ENCODE results near the gene TCHHL1.

TCHHL1 gene
- total RNA-seq = 0 reads per million in 3 donors

GRCh38 chr1:152089014-152089674 is at the start of gene TCHHL1:
Gene TCHHL1, minus strand, starts transcription at chr1:152089064. Its CDS starts 921 bp downstream, at chr1:152088143.
- no peaks in the 10 kb centered on the region for H3K9me3 ChIP-seq (ENCODE audit: control insufficient read depth, low read length)
- DNase-seq = no peak
- no peaks in the 10 kb centered on the region for H3K36me3 ChIP-seq (ENCODE audit: control insufficient read depth, insufficient read depth, low read length)
- H3K4me3 ChIP-seq (ENCODE audit: insufficient read depth, low read depth, low read length, poor library complexity, severe bottlenecking) = no peak within 1 kb of the TSS
- H3K27me3 ChIP-seq (replicated peaks; ENCODE audit: control insufficient read depth, insufficient read depth, low read length, poor library complexity, severe bottlenecking) = no peaks in the 10 kb centered on the region
- H3K4me1 ChIP-seq (ENCODE audit: control insufficient read depth, insufficient read depth, low read length, poor library complexity, severe bottlenecking) = no peaks in the 10 kb centered on the region
- no peak within 1 kb of the TSS for H3K27ac ChIP-seq (ENCODE audit: insufficient read depth, low read length, poor library complexity, severe bottlenecking)

- H3K4me3 ChIP-seq (ENCODE audit: insufficient read depth, low read depth, low read length, poor library complexity, severe bottlenecking) = no peak overlapping the region
- peaks cover 3% of the 10 kb centered on the region for H3K27me3 ChIP-seq (replicated peaks; ENCODE audit: control insufficient read depth, insufficient read depth, low read length, poor library complexity, severe bottlenecking)
- H3K36me3 ChIP-seq (ENCODE audit: control insufficient read depth, insufficient read depth, low read length) = no peaks in the 10 kb centered on the region
- no peak overlapping the region for H3K27ac ChIP-seq (ENCODE audit: insufficient read depth, low read length, poor library complexity, severe bottlenecking)
- no peaks in the 10 kb centered on the region for H3K4me1 ChIP-seq (ENCODE audit: control insufficient read depth, insufficient read depth, low read length, poor library complexity, severe bottlenecking)
- H3K9me3 ChIP-seq (ENCODE audit: control insufficient read depth, low read length) = no peaks in the 10 kb centered on the region
- DNase-seq = no peak
These were observed 48.4 kb upstream of the TCHHL1 start for GRCh38 chr1:152137215-152137614.

GRCh38 chr1:152130186-152130585 is 41.3 kb upstream of the TCHHL1 start:
- no peak for DNase-seq
- H3K27ac ChIP-seq (ENCODE audit: insufficient read depth, low read length, poor library complexity, severe bottlenecking) = no peak overlapping the region

GRCh38 chr1:152127673-152128072 is 38.8 kb upstream of the TCHHL1 start:
- H3K27ac ChIP-seq (ENCODE audit: insufficient read depth, low read length, poor library complexity, severe bottlenecking) = no peak overlapping the region
- DNase-seq = no peak
- peaks cover 23% of the 10 kb centered on the region for H3K27me3 ChIP-seq (replicated peaks; ENCODE audit: control insufficient read depth, insufficient read depth, low read length, poor library complexity, severe bottlenecking)
- no peaks in the 10 kb centered on the region for H3K36me3 ChIP-seq (ENCODE audit: control insufficient read depth, insufficient read depth, low read length)
- H3K4me3 ChIP-seq (ENCODE audit: insufficient read depth, low read depth, low read length, poor library complexity, severe bottlenecking) = no peak overlapping the region
- H3K9me3 ChIP-seq (ENCODE audit: control insufficient read depth, low read length) = no peaks in the 10 kb centered on the region
- H3K4me1 ChIP-seq (ENCODE audit: control insufficient read depth, insufficient read depth, low read length, poor library complexity, severe bottlenecking) = no peaks in the 10 kb centered on the region

More at GRCh38 chr1:152130186-152130585, 41.3 kb upstream of the TCHHL1 start:
- Histone ChIP-seq H3K4me1 (ENCODE audit: control insufficient read depth, insufficient read depth, low read length, poor library complexity, severe bottlenecking) (no peaks in the 10 kb centered on the region), H3K4me3 (ENCODE audit: insufficient read depth, low read depth, low read length, poor library complexity, severe bottlenecking) (no peak overlapping the region), H3K36me3 (ENCODE audit: control insufficient read depth, insufficient read depth, low read length) (no peaks in the 10 kb centered on the region), H3K9me3 (ENCODE audit: control insufficient read depth, low read length) (no peaks in the 10 kb centered on the region), H3K27me3 (replicated peaks; ENCODE audit: control insufficient read depth, insufficient read depth, low read length, poor library complexity, severe bottlenecking) (peaks cover 23% of the 10 kb centered on the region)

GRCh38 chr1:152125834-152126443 is 37.1 kb upstream of the TCHHL1 start:
- Histone ChIP-seq H3K27ac (ENCODE audit: insufficient read depth, low read length, poor library complexity, severe bottlenecking) (no peak overlapping the region), H3K27me3 (replicated peaks; ENCODE audit: control insufficient read depth, insufficient read depth, low read length, poor library complexity, severe bottlenecking) (peaks cover 18% of the 10 kb centered on the region), H3K4me1 (ENCODE audit: control insufficient read depth, insufficient read depth, low read length, poor library complexity, severe bottlenecking) (no peaks in the 10 kb centered on the region), H3K4me3 (ENCODE audit: insufficient read depth, low read depth, low read length, poor library complexity, severe bottlenecking) (no peak overlapping the region), H3K9me3 (ENCODE audit: control insufficient read depth, low read length) (no peaks in the 10 kb centered on the region), H3K36me3 (ENCODE audit: control insufficient read depth, insufficient read depth, low read length) (no peaks in the 10 kb centered on the region)
- no peak for DNase-seq

GRCh38 chr1:152118915-152119314 is 30.1 kb upstream of the TCHHL1 start:
- H3K9me3 ChIP-seq (ENCODE audit: control insufficient read depth, low read length) = no peaks in the 10 kb centered on the region
- no peak for DNase-seq
- H3K4me3 ChIP-seq (ENCODE audit: insufficient read depth, low read depth, low read length, poor library complexity, severe bottlenecking) = no peak overlapping the region
- H3K36me3 ChIP-seq (ENCODE audit: control insufficient read depth, insufficient read depth, low read length) = no peaks in the 10 kb centered on the region
- H3K27me3 ChIP-seq (replicated peaks; ENCODE audit: control insufficient read depth, insufficient read depth, low read length, poor library complexity, severe bottlenecking) = peaks cover 3% of the 10 kb centered on the region
- no peak overlapping the region for H3K27ac ChIP-seq (ENCODE audit: insufficient read depth, low read length, poor library complexity, severe bottlenecking)
- H3K4me1 ChIP-seq (ENCODE audit: control insufficient read depth, insufficient read depth, low read length, poor library complexity, severe bottlenecking) = no peaks in the 10 kb centered on the region

GRCh38 chr1:152115344-152115743 is 26.5 kb upstream of the TCHHL1 start, which contains the start of gene TCHH:
Gene TCHH, minus strand, starts transcription at chr1:152115444. Its CDS starts 1,364 bp downstream, at chr1:152114080.
- peaks cover 12% of the 10 kb centered on the region for H3K4me1 ChIP-seq (ENCODE audit: control insufficient read depth, insufficient read depth, low read length, poor library complexity, severe bottlenecking)
- H3K27me3 ChIP-seq (replicated peaks; ENCODE audit: control insufficient read depth, insufficient read depth, low read length, poor library complexity, severe bottlenecking) = peaks cover 3% of the 10 kb centered on the region
- no peak within 1 kb of the TSS for H3K27ac ChIP-seq (ENCODE audit: insufficient read depth, low read length, poor library complexity, severe bottlenecking)
- no peaks in the 10 kb centered on the region for H3K36me3 ChIP-seq (ENCODE audit: control insufficient read depth, insufficient read depth, low read length)
- no peaks in the 10 kb centered on the region for H3K9me3 ChIP-seq (ENCODE audit: control insufficient read depth, low read length)
- no peak for DNase-seq
- H3K4me3 ChIP-seq (ENCODE audit: insufficient read depth, low read depth, low read length, poor library complexity, severe bottlenecking) = no peak within 1 kb of the TSS

GRCh38 chr1:152112885-152113432 is 24.1 kb upstream of the TCHHL1 start:
- H3K4me3 ChIP-seq (ENCODE audit: insufficient read depth, low read depth, low read length, poor library complexity, severe bottlenecking) = peak overlapping the region; percentile 71
- H3K36me3 ChIP-seq (ENCODE audit: control insufficient read depth, insufficient read depth, low read length) = no peaks in the 10 kb centered on the region
- H3K4me1 ChIP-seq (ENCODE audit: control insufficient read depth, insufficient read depth, low read length, poor library complexity, severe bottlenecking) = peaks cover 30% of the 10 kb centered on the region
- peaks cover 17% of the 10 kb centered on the region for H3K27me3 ChIP-seq (replicated peaks; ENCODE audit: control insufficient read depth, insufficient read depth, low read length, poor library complexity, severe bottlenecking)
- DNase-seq = no peak
- no peaks in the 10 kb centered on the region for H3K9me3 ChIP-seq (ENCODE audit: control insufficient read depth, low read length)
- no peak overlapping the region for H3K27ac ChIP-seq (ENCODE audit: insufficient read depth, low read length, poor library complexity, severe bottlenecking)

- no peaks in the 10 kb centered on the region for H3K9me3 ChIP-seq (ENCODE audit: control insufficient read depth, low read length)
- H3K4me1 ChIP-seq (ENCODE audit: control insufficient read depth, insufficient read depth, low read length, poor library complexity, severe bottlenecking) = peaks cover 30% of the 10 kb centered on the region
- H3K4me3 ChIP-seq (ENCODE audit: insufficient read depth, low read depth, low read length, poor library complexity, severe bottlenecking) = peak overlapping the region; percentile 71
- no peaks in the 10 kb centered on the region for H3K36me3 ChIP-seq (ENCODE audit: control insufficient read depth, insufficient read depth, low read length)
- H3K27me3 ChIP-seq (replicated peaks; ENCODE audit: control insufficient read depth, insufficient read depth, low read length, poor library complexity, severe bottlenecking) = peaks cover 24% of the 10 kb centered on the region
- no peak overlapping the region for H3K27ac ChIP-seq (ENCODE audit: insufficient read depth, low read length, poor library complexity, severe bottlenecking)
- no peak for DNase-seq
These were observed 23.4 kb upstream of the TCHHL1 start for GRCh38 chr1:152112101-152112884.
